HEK293T (cell line): ENCODE data around the gene POLN.

Experiments used
- BHLHE40 ChIP-seq: fragments of 450-650 bp; IDR thresholded peaks from 2 replicates; pipeline ENCODE4 v1.6.1; 2016; ENCODE audit warnings: mild to moderate bottlenecking, moderate library complexity, borderline replicate concordance
- CTBP1 ChIP-seq: fragments of 450-650 bp; IDR thresholded peaks from 2 replicates; pipeline ENCODE4 v1.6.1; 2016; ENCODE audit warnings: borderline replicate concordance
- ELF4 ChIP-seq: fragments of 450-650 bp; IDR thresholded peaks from 2 replicates; pipeline ENCODE4 v1.6.1; 2017; ENCODE audit warnings: antibody characterized with exemption
- FOXM1 ChIP-seq: fragments of 450-650 bp; IDR thresholded peaks from 2 replicates; pipeline ENCODE4 v1.6.1; 2017; ENCODE audit warnings: mild to moderate bottlenecking, borderline replicate concordance
- L3MBTL2 ChIP-seq: fragments of 450-650 bp; conservative IDR thresholded peaks from 2 replicates; pipeline ENCODE4 v1.6.1; 2016; ENCODE audit warnings: mild to moderate bottlenecking
- LEF1 ChIP-seq: fragments of 450-650 bp; IDR thresholded peaks from 2 replicates; pipeline ENCODE4 v1.6.1; 2017; ENCODE audit warnings: mild to moderate bottlenecking, borderline replicate concordance
- NFRKB ChIP-seq: fragments of 450-650 bp; IDR thresholded peaks from 2 replicates; pipeline ENCODE4 v1.6.1; 2016; ENCODE audit warnings: mild to moderate bottlenecking, moderate library complexity
- SP1 ChIP-seq: fragments of 450-650 bp; IDR thresholded peaks from 2 replicates; pipeline ENCODE4 v1.6.1; 2017
- SUZ12 ChIP-seq: fragments of 450-650 bp; IDR thresholded peaks from 2 replicates; pipeline ENCODE4 v1.6.1; 2016; ENCODE audit warnings: mild to moderate bottlenecking
- TARDBP ChIP-seq: fragments of 450-650 bp; IDR thresholded peaks from 2 replicates; pipeline ENCODE4 v1.6.1; 2016
- ZNF384 ChIP-seq: fragments of 450-650 bp; IDR thresholded peaks from 2 replicates; pipeline ENCODE4 v1.6.1; 2016

GRCh38 chr4:2049381-2049780 lies 192.5 kb downstream of the POLN start:
- no peak for TF ChIP-seq BHLHE40
- no peak for TF ChIP-seq L3MBTL2
- no peak for TF ChIP-seq CTBP1
- no peak for TF ChIP-seq ZNF384
- TF ChIP-seq SP1: no peak
- TF ChIP-seq SUZ12: no peak
- no peak for TF ChIP-seq FOXM1
- TF ChIP-seq ELF4: no peak
- no peak for TF ChIP-seq TARDBP
- no peak for TF ChIP-seq NFRKB
- no peak for TF ChIP-seq LEF1
